ENCODE data around the gene RBM12. TPM values are rescaled to one million over a fixed set of nuclear protein-coding genes. Genes with fewer than 3 reads are reported as not detected.

Gene RBM12
- total and polyA plus RNA-seq, 2 of the 8 experiments (the other 6 are each of a cell fraction or from before 2014, with no cell fraction given) = 187 to 214 TPM

- no peak for FAIRE-seq
- Histone ChIP-seq H3K23me2 (ENCODE audit: low read depth, low read length) (0 out of 2 replicates have a peak, but pooled peaks cover 2% of the 10 kb centered on the region), H3K27ac (ENCODE audit: low read depth, low read length) (no peak overlapping the region), H3K9me3 (ENCODE audit: insufficient read depth in 2 of 2, low read depth in 1 of 2, low read length in 1 of 2) (no peaks in the 10 kb centered on the region), H2BK120ac (replicated peaks; ENCODE audit: low read depth, low read length) (no peak overlapping the region), H2BK12ac (ENCODE audit: low read depth, low read length) (no peak overlapping the region), H2BK20ac (ENCODE audit: low read length) (no peak overlapping the region), H3K27me3 (replicated peaks in 1 of 4; ENCODE audit: control insufficient read depth in 3 of 4, extremely low read depth in 1 of 4, insufficient read depth in 3 of 4, low read length in 3 of 4) (no peaks in the 10 kb centered on the region), H3K56ac (replicated peaks; ENCODE audit: insufficient read length, low read depth, low read length) (no peak overlapping the region), H3K36me3 (ENCODE audit: control insufficient read depth in 2 of 4, insufficient read depth in 4 of 4, low read length in 3 of 4) (no peaks in the 10 kb centered on the region), H2AK5ac (ENCODE audit: low read depth, low read length) (no peak overlapping the region), H4K20me1 (replicated peaks in 1 of 2; ENCODE audit: control insufficient read depth in 1 of 2, insufficient read depth in 2 of 2, low read length in 2 of 2) (peaks cover 12 to 40% of the 10 kb centered on the region in 2 experiments), H3K14ac (ENCODE audit: insufficient read length) (no peak overlapping the region), H3K79me1 (ENCODE audit: low read depth, low read length) (peaks cover 23% of the 10 kb centered on the region), H2AFZ (ENCODE audit: low read length) (no peak overlapping the region), H3K23ac (ENCODE audit: insufficient read length) (no peak overlapping the region), H2BK15ac (ENCODE audit: low read length) (no peak overlapping the region), H3K4me3 (ENCODE audit: extremely low read depth in 1 of 4, insufficient read depth in 2 of 4, low read depth in 3 of 4, low read length in 4 of 4) (no peak overlapping the region), H3K18ac (ENCODE audit: extremely low read depth, low read length) (no peak overlapping the region), H2BK5ac (ENCODE audit: low read depth, low read length) (no peak overlapping the region), H3K4me1 (replicated peaks in 1 of 4; ENCODE audit: control insufficient read depth in 3 of 4, insufficient read depth in 4 of 4, low read length in 3 of 4) (peaks cover 0 to 3% (median under 1%) of the 10 kb centered on the region in 4 experiments; a peak in 4 of 7 replicates), H3K79me2 (ENCODE audit: control insufficient read depth in 1 of 2, insufficient read depth in 2 of 2, low read length in 2 of 2) (peaks cover 4 to 94% of the 10 kb centered on the region in 2 experiments; a peak in 3 of 4 replicates), H3K4me2 (ENCODE audit: insufficient read depth in 1 of 2, low read depth in 2 of 2, low read length in 2 of 2) (no peak overlapping the region), H4K8ac (ENCODE audit: extremely low read depth, insufficient read depth, low read length) (no peak overlapping the region), H3K9ac (replicated peaks in 1 of 4; ENCODE audit: extremely low read depth in 1 of 4, low read depth in 3 of 4, low read length in 3 of 4) (no peak overlapping the region), H4K5ac (ENCODE audit: insufficient read length, low read depth, low read length) (no peak overlapping the region), H3K4ac (replicated peaks; ENCODE audit: insufficient read length, low read depth, low read length) (no peak overlapping the region), H4K91ac (replicated peaks; ENCODE audit: insufficient read length, low read length) (no peak overlapping the region)
- DNase-seq (ENCODE audit: low read depth in 1 of 2, low spot score in 2 of 2) = no peak
- 92% methylated on average over 2 of the region's 2 CpGs; no CpG with 5 or more reads in 1 of the 2 experiments for WGBS, 2 experiments (ENCODE audit: extremely low coverage in 1 of 2, insufficient coverage in 1 of 2, insufficient read length in 1 of 2, insufficient replicate concordance in 2 of 2, low coverage in 1 of 2, low lambda C conversion rate in 2 of 2, missing lambda C conversion rate in 1 of 2)
- ChIA-PET POLR2A (ENCODE audit: partially characterized antibody) (interaction anchor here (0.6 to 8.0 kb wide), 8 partner anchors 8 to 165 kb away, joined by 3 to 49 read pairs (median 6); partner anchors contain the start of genes CPNE1, ERGIC3 and RBM12), CTCF (ENCODE audit: partially characterized antibody) (interaction anchor here (1.0 to 1.2 kb wide), 2 partner anchors 12 to 21 kb away, joined by 3 read pairs; no protein-coding TSS in a partner anchor)
Observed at GRCh38 chr20:35644806-35645205, 19.9 kb downstream of the RBM12 start.
